Choroid plexus epithelial cell (primary cell): ENCODE data around the gene CHFR.
"Not testable (repeated sequence)": the region's sequence is repeated elsewhere in the genome, so short reads cannot be mapped to it uniquely, and the experiment has no call there.

Experiments
- DNase-seq: peaks from one replicate; pipeline ENCODE4 v3.0.0-alpha.2; 2010; ENCODE audit warnings: low read depth
- H3K4me3 ChIP-seq: 2 replicates; pipeline ENCODE4 v1.5.1; 2011; ENCODE audit warnings: low read depth, mild to moderate bottlenecking, control low read depth, low read length, moderate library complexity
- TF ChIP-seq, protein P1 (sequence below): conservative IDR thresholded peaks from 2 replicates; pipeline ENCODE4 v1.5.1; 2011; ENCODE audit warnings: low read depth, mild to moderate bottlenecking, control low read depth, inconsistent platforms, low read length, moderate library complexity

Gene CHFR

DNA sequence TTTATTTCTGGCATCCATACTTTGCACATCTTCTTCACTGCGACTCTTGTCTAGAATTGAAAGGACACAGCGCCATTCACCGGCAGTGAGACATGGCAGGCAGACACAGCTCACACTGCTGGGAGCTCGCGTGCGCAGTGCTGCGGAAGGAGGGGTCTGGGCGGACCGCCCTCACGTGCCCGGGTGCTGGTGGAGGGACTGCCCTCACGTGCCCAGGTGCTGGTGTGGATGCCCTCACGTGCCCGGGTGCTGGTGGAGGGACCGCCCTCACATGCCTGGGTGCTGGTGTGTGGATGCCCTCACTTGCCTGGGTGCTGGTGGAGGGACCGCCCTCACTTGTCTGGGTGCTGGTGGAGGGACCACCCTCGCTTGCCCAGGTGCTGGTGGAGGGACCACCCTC is 30.8 kb downstream of the CHFR start:
- H3K4me3 ChIP-seq = no peak overlapping the region
- TF ChIP-seq, protein P1, sequence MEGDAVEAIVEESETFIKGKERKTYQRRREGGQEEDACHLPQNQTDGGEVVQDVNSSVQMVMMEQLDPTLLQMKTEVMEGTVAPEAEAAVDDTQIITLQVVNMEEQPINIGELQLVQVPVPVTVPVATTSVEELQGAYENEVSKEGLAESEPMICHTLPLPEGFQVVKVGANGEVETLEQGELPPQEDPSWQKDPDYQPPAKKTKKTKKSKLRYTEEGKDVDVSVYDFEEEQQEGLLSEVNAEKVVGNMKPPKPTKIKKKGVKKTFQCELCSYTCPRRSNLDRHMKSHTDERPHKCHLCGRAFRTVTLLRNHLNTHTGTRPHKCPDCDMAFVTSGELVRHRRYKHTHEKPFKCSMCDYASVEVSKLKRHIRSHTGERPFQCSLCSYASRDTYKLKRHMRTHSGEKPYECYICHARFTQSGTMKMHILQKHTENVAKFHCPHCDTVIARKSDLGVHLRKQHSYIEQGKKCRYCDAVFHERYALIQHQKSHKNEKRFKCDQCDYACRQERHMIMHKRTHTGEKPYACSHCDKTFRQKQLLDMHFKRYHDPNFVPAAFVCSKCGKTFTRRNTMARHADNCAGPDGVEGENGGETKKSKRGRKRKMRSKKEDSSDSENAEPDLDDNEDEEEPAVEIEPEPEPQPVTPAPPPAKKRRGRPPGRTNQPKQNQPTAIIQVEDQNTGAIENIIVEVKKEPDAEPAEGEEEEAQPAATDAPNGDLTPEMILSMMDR = no peak
- no peak for DNase-seq

DNA sequence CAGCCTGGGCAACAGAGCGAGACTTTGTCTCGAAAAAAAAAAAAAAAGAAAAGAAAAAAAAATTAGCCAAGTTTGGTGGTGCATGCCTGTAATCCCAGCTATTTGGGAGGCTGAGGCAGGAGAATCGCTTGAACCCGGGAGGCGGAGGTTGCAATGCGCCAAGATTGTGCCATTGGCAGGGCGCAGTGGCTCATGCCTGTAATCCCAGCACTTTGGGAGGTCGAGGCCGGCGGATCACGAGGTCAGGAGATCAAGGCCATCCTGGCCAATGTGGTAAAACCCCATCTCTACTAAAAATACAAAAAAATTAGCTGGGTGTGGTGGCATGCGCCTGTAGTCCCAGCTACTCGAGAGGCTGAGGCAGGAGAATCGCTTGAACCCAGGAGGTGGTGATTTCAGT is 32.2 kb downstream of the CHFR start:
- not testable (repeated sequence) for DNase-seq, H3K4me3 ChIP-seq

DNA sequence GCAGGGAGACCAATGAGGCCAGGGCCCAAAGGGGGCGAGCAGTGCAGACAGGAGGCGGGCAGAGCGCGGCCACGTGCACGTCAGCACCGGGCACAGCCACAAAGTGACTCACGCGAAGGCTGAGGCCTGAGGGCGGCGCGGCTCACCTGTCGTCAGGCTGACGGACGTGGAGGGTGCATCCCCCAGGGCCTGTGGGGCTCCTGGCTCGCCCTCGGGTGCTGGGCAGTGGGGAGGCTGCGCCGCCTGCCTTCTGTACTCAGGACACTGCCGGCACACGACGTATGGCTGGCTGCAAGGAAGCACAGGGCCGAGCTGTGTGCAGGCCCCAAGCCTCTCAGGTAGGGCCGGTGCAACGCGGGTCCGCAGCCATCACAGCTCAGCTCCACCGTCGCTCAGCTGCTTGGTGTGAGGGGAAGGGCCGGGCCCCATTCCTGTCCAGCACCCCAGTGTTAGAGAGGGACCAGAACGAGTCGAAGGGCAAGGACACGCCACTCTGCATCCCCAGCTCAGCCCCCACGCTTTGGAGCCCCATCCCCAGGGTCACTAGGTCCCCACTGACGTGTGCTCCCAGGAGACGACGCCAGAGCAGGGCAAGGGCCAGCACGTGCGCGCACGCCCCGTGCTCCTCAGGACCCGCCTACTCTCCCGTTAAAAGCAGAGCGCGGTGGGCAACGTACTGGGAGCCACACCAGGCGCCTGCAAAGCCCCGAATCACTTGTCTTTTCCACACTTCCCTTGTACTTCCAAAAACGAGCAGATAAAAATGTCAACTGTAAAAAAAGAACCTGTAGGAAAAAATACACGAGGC is 33.9 kb downstream of the CHFR start:
- DNase-seq = no peak
- TF ChIP-seq, protein P1 = no peak
- no peak overlapping the region for H3K4me3 ChIP-seq

GRCh38 chr12:132852496-132852895 is 34.9 kb downstream of the CHFR start:
- H3K4me3 ChIP-seq = no peak overlapping the region
- TF ChIP-seq, protein P1 = no peak
- DNase-seq = no peak

GRCh38 chr12:132851465-132851864 is 35.9 kb downstream of the CHFR start:
- TF ChIP-seq, protein P1 = no peak
- no peak overlapping the region for H3K4me3 ChIP-seq
- no peak for DNase-seq

DNA sequence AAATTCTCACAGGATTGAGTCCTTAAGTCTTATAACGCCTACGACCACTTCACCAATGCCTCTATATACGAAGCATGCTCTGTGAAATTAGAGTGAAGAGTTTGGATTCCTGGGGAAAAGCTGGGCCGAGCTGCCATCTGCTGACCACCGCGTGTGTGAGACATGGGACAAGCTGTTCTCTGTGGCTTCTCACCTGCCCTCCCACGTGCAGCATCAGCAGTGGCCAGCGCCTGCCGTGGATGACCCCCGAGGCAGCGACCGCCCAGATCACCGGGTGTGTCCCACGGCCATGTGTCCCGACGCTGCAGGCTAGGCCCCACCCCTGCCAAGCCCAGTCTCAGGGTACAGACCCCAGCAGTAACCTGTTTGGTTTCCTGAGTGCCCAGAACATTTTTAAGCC is 37.1 kb downstream of the CHFR start:
- no peak overlapping the region for H3K4me3 ChIP-seq
- no peak for DNase-seq
- TF ChIP-seq, protein P1 = no peak

GRCh38 chr12:132848521-132848920 is 38.9 kb downstream of the CHFR start:
- TF ChIP-seq, protein P1 = no peak
- no peak for DNase-seq
- H3K4me3 ChIP-seq = no peak overlapping the region
